ENCODE results near the gene ADAM19.

GRCh38 chr5:157491471-157491995, 84.0 kb downstream of the ADAM19 start:
- TF ChIP-seq CTCF (IDR thresholded peaks at IDR 0.05; ENCODE audit: poor library complexity) (no peak), EZH2 (IDR thresholded peaks at IDR 0.05; ENCODE audit: borderline replicate concordance) (no peak), EZH2phosphoT487 (IDR thresholded peaks at IDR 0.05; ENCODE audit: low read depth, severe bottlenecking, unreplicated experiment) (no peak)
